MM.1S (cell line): ENCODE data around the gene PKD1.

Source experiments
- DNase-seq: peaks from one replicate; pipeline ENCODE4 v3.0.0-alpha.2; 2015
- H2AFZ ChIP-seq: fragments of 300-600 bp; sonication (generic); 2 replicates; pipeline ENCODE4 v1.6.0; 2016; ENCODE audit warnings: antibody characterized with exemption, low read length
- H3F3A ChIP-seq: fragments of 300-600 bp; sonication (generic); 2 replicates; pipeline ENCODE4 v1.6.1; 2016; ENCODE audit warnings: mild to moderate bottlenecking, antibody characterized with exemption, low read length, moderate library complexity, mixed read lengths; ENCODE audit not compliant: insufficient read depth
- H3K27ac ChIP-seq: fragments of 300-600 bp; sonication (generic); 2 replicates; pipeline ENCODE4 v1.5.1; 2016; ENCODE audit warnings: mild to moderate bottlenecking, low read length
- H3K27me3 ChIP-seq: fragments of 300-600 bp; sonication (generic); replicated peaks from 2 replicates; pipeline ENCODE4 v1.6.0; 2016; ENCODE audit warnings: low read length; ENCODE audit not compliant: insufficient read depth
- H3K36me3 ChIP-seq: fragments of 300-600 bp; sonication (generic); replicated peaks from 2 replicates; pipeline ENCODE4 v1.6.1; 2016; ENCODE audit warnings: mild to moderate bottlenecking, low read length, mixed read lengths; ENCODE audit not compliant: insufficient read depth
- H3K4me1 ChIP-seq: fragments of 300-600 bp; sonication (generic); 2 replicates; pipeline ENCODE4 v1.6.1; 2016; ENCODE audit warnings: low read length, mixed read lengths
- H3K4me2 ChIP-seq: fragments of 300-600 bp; sonication (generic); 2 replicates; pipeline ENCODE4 v1.6.0; 2016; ENCODE audit warnings: low read depth, low read length
- H3K4me3 ChIP-seq: fragments of 300-600 bp; sonication (generic); 2 replicates; pipeline ENCODE4 v1.5.1; 2016; ENCODE audit warnings: low read length, mixed read lengths
- H3K79me2 ChIP-seq: fragments of 300-600 bp; sonication (generic); 2 replicates; pipeline ENCODE4 v1.6.1; 2016; ENCODE audit warnings: mixed run types, low read length, mixed read lengths
- H3K9ac ChIP-seq: fragments of 300-600 bp; sonication (generic); 2 replicates; pipeline ENCODE4 v1.6.1; 2016; ENCODE audit warnings: low read length, mixed read lengths
- H3K9me2 ChIP-seq: fragments of 300-600 bp; sonication (generic); replicated peaks from 2 replicates; pipeline ENCODE4 v1.6.1; 2016; ENCODE audit warnings: mild to moderate bottlenecking, low read length, mixed read lengths; ENCODE audit not compliant: insufficient read depth
- H3K9me3 ChIP-seq: fragments of 300-600 bp; sonication (generic); replicated peaks from 2 replicates; pipeline ENCODE4 v1.6.1; 2016; ENCODE audit warnings: mild to moderate bottlenecking, low read length, mixed read lengths; ENCODE audit not compliant: insufficient read depth
- H4K20me1 ChIP-seq: fragments of 300-600 bp; sonication (generic); 2 replicates; pipeline ENCODE4 v1.6.1; 2016; ENCODE audit warnings: mild to moderate bottlenecking, low read length, moderate library complexity, mixed read lengths; ENCODE audit not compliant: insufficient read depth
- CTCF ChIP-seq: fragments of 300-600 bp; sonication (generic); IDR thresholded peaks from 2 replicates; pipeline ENCODE4 v1.5.1; 2016; ENCODE audit warnings: antibody characterized with exemption, low read length, mixed read lengths
- EZH2 ChIP-seq: fragments of 300-600 bp; sonication (generic); optimal IDR thresholded peaks from 2 replicates; pipeline ENCODE3; 2017; ENCODE audit warnings: low read depth, mild to moderate bottlenecking, antibody characterized with exemption, low read length, mixed read lengths
- EZH2phosphoT487 ChIP-seq: fragments of 300-600 bp; sonication (generic); IDR thresholded peaks from 2 replicates; pipeline ENCODE4 v1.6.1; 2018; ENCODE audit warnings: antibody characterized with exemption, low read length

PKD1 gene

GRCh38 chr16:2084895-2085625 is 50.6 kb downstream of the PKD1 start:
- Histone ChIP-seq H3K4me3 (no peak overlapping the region), H3K4me1 (no peaks in the 10 kb centered on the region), H3K4me2 (no peak overlapping the region), H3K27me3 (no peaks in the 10 kb centered on the region), H3F3A (no peaks in the 10 kb centered on the region), H2AFZ (no peak overlapping the region), H4K20me1 (no peaks in the 10 kb centered on the region), H3K9me3 (no peaks in the 10 kb centered on the region), H3K9me2 (no peaks in the 10 kb centered on the region), H3K79me2 (no peaks in the 10 kb centered on the region), H3K9ac (no peak overlapping the region), H3K36me3 (no peaks in the 10 kb centered on the region), H3K27ac (no peak overlapping the region)
- no peak for TF ChIP-seq EZH2phosphoT487
- no peak for TF ChIP-seq EZH2
- no peak for TF ChIP-seq CTCF
- no peak for DNase-seq

GRCh38 chr16:2083876-2084780 is 51.6 kb downstream of the PKD1 start:
- Histone ChIP-seq H3K4me1 (no peaks in the 10 kb centered on the region), H3K27ac (no peak overlapping the region), H3F3A (no peaks in the 10 kb centered on the region), H4K20me1 (no peaks in the 10 kb centered on the region), H3K27me3 (no peaks in the 10 kb centered on the region), H2AFZ (no peak overlapping the region), H3K4me3 (no peak overlapping the region), H3K9ac (no peak overlapping the region), H3K79me2 (no peaks in the 10 kb centered on the region), H3K36me3 (no peaks in the 10 kb centered on the region), H3K4me2 (no peak overlapping the region), H3K9me3 (no peaks in the 10 kb centered on the region), H3K9me2 (no peaks in the 10 kb centered on the region)
- no peak for DNase-seq
- no peak for TF ChIP-seq EZH2
- no peak for TF ChIP-seq CTCF
- TF ChIP-seq EZH2phosphoT487: no peak

- Histone ChIP-seq H3K9me2 (no peaks in the 10 kb centered on the region), H3K4me1 (no peaks in the 10 kb centered on the region), H3K4me2 (no peak overlapping the region), H4K20me1 (no peaks in the 10 kb centered on the region), H3K9ac (no peak overlapping the region), H3K4me3 (no peak overlapping the region), H3K36me3 (no peaks in the 10 kb centered on the region), H3K9me3 (no peaks in the 10 kb centered on the region), H3K27me3 (no peaks in the 10 kb centered on the region), H3K27ac (no peak overlapping the region), H3F3A (no peaks in the 10 kb centered on the region), H2AFZ (no peak overlapping the region), H3K79me2 (no peaks in the 10 kb centered on the region)
- TF ChIP-seq CTCF: no peak
- no peak for TF ChIP-seq EZH2phosphoT487
- TF ChIP-seq EZH2: no peak
- DNase-seq: no peak
These were observed 52.3 kb downstream of the PKD1 start for GRCh38 chr16:2083409-2083808.
